Ramos (cell line): Measurements from ENCODE around the gene GTF3C2.
"Not testable (repeated sequence)": the region's sequence is repeated elsewhere in the genome, so short reads cannot be mapped to it uniquely, and the experiment has no call there.

Source experiments
- in situ Hi-C: fragments of 300-500 bp; cut with MboI; formaldehyde crosslinking; loops from one replicate; pipeline ENCODE4 v1.14.3; 2022; ENCODE audit warnings: low sequenced_read_pairs; ENCODE audit not compliant: unreplicated experiment

Gene GTF3C2

DNA sequence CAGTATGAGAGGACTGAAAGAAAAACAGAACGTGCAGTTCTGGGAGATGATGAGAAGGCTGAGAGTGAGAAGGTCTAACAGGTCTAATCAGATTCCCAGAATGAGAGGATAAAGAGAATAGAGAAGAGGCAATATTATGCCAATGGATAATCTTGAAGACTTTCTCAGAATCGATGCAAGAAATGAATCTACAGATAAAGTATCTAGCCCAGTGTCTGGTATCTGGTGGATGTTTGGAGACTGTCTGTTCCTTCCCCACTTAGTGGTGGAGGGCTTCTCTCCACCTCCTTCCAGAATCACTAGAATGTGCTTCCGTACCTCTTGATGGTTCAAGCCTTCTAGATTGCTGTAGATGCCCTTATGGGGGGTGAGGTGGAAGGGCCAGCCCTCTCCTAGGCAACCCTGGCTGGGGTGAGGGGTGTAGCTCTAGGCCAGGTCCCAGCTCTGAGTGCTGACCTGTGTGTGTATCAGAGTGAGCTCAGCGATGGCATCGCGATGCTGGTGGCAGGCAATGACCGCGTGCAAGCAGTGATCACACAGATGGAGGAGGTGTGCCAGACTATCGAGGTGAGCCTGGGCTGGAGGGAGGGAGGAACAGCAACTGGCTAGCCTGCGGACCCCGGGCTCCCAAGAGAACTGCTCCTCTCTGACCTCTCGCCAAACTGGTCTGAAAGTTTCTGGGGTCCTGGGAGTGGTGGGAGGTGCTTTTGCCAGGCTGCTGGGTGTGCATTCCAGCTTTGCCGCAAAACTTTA is 51.9 kb downstream of the GTF3C2 start:
- in situ Hi-C loops, result no loop called here

- in situ Hi-C loops, result no loop called here
Observed at GRCh38 chr2:27303093-27304025, 53.2 kb downstream of the GTF3C2 start.

DNA sequence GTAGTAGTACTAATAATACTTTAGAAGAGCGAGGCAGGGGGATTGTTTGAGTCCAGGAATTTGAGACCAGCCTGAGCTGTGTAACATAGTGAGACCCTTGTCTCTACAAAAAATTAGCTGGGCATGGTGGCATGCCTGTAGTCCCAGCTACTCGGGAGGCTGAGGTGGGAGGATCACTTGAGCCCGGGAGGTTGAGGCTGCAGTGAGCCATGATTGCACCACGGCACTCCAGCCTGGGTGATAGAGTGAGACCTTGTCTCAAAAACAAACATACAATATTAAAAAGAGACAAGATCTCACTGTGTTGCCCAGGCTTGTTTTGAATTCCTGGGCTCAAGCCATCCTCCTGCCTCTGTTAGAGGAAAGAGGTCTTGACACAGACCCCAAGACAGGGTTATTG is 56.0 kb downstream of the GTF3C2 start:
- in situ Hi-C loops, result not testable (repeated sequence)

DNA sequence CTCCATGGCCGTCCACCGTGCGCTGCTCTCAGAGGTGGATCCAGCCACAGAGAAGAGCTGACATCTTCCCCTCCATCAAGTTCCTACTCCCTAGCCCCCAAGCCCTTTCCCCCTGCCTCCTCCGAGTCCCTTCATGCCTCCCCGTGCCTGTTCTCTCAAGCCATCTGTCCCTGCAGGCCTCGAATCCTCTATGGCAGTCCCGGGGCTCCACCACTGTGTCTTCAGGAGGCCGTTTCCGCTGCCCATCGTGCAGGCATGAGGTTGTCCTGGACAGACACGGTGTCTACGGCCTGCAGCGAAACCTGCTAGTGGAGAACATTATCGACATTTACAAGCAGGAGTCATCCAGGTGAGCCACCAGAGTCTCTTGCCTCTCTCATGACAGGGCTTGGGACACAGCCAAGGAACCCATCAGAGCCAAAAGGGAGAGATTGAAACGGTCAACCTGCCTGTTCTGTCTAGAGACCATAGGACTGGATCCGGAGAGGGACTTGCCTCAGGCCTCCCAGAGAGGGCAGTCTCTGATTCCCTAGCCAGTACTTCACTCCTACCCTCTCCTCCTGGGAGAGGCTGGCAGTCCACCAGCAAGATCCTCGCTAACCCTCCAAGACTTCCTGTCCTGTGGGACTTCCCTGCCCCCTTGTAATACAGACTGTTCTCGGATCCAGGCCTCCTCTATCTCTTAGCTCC is 58.0 kb downstream of the GTF3C2 start:
- in situ Hi-C loops, result loop anchor here (5.0 kb wide), 1 partner anchor 336 kb away; no protein-coding TSS in a partner anchor

GRCh38 chr2:27297195-27297594 is 59.4 kb downstream of the GTF3C2 start:
- in situ Hi-C loops, result loop anchor here (5.0 kb wide), 1 partner anchor 335 kb away; no protein-coding TSS in a partner anchor

DNA sequence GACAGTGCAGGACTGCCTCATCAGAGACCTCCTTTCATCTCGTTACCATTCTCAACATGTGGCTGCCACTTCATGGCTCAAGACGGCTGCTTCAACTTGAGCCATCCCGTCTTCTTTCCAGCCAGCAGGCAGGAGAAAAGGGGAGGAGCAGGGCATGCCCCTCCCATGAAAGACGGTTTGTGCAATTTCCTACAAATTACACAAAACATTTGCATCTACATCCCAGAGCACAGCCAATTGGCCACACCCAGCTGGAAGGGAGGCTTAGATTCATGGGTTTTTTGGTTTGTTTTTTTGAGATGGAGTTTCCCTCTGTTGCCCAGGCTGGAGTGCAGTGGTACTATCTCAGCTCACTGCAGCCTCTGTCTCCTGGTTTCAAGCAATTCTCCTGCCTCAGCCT is 60.1 kb downstream of the GTF3C2 start:
- in situ Hi-C loops, result loop anchor here (5.0 kb wide), 1 partner anchor 334 kb away; no protein-coding TSS in a partner anchor

DNA sequence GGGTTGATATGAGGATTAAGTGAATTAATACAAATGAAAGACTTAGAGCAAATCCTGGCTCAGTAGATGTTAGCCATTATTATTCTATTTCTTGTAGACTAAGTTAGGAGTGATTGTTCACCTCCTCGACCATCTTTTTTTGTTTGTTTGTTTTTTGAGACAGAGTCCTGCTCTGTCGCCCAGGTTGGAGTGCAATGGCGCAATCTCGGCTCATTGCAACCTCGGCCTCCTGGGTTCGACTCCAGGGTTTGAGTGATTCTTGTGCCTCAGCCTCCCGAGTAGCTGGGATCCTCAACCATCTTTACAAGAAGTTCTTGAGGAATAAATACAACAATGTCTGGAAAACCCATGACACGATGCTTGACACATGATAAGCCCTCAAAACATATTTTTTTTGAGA is 61.6 kb downstream of the GTF3C2 start:
- in situ Hi-C loops, result loop anchor here (5.0 kb wide), 1 partner anchor 333 kb away; no protein-coding TSS in a partner anchor

GRCh38 chr2:27291865-27292264 is 64.7 kb downstream of the GTF3C2 start:
- in situ Hi-C loops, result no loop called here

DNA sequence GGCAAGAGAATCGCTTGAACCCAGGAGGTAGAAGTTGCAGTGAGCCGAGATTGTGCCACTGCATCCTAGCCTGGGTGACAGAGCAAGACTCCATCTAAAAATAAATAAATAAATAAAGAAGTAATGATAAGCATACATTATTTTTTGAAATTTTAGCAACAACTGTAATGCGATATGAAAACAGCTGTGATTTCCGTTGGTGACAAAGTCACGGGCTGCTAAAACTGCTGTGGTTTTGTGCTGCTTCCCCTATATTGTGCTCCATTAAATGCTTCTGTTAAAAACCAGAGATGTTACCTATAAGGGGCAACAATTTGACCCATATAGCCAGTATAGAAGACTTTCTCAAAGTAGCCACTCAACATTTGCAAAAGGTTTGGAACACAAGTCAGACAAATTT is 66.0 kb downstream of the GTF3C2 start:
- in situ Hi-C loops, result no loop called here

- in situ Hi-C loops, result no loop called here
Observed at GRCh38 chr2:27288610-27289009, 68.0 kb downstream of the GTF3C2 start.

DNA sequence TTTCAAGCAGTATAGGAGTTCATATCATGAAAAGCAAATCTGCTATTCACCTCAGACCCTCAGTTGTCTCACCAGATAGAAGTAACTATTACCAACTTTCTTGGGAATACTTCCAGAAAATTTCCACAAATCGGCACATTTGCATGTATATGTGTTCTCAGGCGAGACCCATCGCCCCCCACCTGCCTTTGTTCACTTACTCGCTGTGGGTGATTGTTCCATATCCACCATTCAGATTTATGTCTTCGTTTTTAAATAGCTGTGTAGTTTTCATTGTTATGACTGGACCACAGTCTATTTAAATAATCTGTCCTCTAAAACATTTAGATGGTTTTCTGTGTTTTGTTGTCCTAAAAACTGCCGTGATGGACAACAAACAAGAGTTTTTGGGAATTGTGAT is 71.1 kb downstream of the GTF3C2 start:
- in situ Hi-C loops, result no loop called here

DNA sequence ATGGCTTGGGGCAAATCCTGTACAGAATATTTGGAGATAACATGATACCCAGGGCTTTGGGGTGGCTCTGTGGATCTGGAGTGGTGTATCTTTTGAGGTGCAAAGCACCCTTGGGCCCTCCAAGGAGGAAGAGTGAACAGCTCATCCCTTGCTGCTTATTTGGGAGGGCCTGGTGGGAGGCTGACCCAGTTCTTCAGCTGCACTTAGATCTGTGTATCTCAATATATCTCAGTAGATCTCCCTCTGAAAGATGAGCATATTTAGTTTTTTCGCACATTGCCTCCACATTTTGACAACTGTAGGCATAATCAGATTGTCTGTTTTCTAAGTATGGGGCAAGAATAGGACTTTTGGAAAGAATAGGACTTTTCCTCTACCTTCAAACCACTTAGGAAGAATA is 71.6 kb downstream of the GTF3C2 start:
- in situ Hi-C loops, result loop anchor here (5.0 kb wide), 1 partner anchor 183 kb away; no protein-coding TSS in a partner anchor

DNA sequence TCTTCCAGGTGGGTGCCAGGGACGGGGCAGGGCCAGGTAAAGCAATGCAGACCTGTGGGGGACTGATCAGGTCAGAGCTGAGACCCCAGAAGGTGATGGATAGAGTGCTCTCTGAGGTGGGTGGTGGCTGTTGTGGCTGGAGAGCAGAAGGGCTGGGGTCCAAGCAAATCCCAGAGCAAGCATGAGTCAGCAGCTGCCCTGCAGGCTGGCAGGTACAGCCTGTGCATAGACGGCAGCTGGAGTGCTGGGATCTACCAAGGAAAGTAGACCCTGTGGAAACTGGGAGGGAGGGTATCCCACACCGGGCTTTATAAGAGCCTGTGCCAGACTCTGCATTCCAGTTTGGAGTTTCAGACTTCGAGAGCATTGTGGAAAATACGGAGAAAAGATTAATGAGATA is 73.7 kb downstream of the GTF3C2 start:
- in situ Hi-C loops, result loop anchor here (5.0 kb wide), 1 partner anchor 181 kb away; no protein-coding TSS in a partner anchor

DNA sequence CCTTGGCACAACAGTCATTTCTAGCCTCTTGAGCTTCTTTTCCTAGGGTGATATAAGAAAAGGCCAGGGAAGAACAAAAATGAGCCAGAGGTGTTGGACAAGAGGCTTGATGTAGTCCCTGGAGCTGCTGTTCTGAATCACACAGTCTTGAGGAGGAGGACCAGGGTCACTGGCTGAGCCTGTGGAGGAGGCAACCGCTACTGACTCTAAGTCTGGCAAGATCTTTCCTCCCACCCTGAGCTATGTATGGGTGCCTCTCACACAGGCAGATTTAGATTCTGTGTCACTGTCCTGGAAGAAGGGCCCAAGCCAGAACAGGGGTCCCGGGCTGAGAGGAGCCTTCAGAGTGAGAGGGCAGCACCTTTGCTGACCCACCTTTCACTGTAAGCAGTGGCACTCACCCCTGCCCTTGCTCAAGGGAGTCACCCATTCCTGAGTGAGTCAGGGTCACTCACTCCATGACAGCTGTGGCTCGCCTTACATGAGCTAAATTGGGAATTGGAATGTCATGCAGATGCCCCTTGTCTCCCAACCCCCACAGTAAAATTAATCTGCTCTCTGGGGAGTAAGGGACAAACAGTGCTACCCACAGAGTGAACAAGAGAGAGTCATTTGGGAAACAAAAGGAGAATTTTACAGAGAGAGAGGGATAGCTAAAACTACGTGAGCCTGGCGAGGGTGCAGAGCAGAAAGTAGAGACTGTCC is 74.6 kb downstream of the GTF3C2 start, which contains the start of gene TRIM54:
Gene TRIM54, plus strand, starts transcription at position 575 of the 705 bp plus-strand sequence. CDS start 303 bp downstream, outside the sequence.
- in situ Hi-C loops, result loop anchor here (5.0 kb wide), 1 partner anchor 180 kb away; no protein-coding TSS in a partner anchor

- in situ Hi-C loops, result loop anchor here (5.0 kb wide), 1 partner anchor 179 kb away; no protein-coding TSS in a partner anchor
Observed at GRCh38 chr2:27281442-27281841, 75.1 kb downstream of the GTF3C2 start.

DNA sequence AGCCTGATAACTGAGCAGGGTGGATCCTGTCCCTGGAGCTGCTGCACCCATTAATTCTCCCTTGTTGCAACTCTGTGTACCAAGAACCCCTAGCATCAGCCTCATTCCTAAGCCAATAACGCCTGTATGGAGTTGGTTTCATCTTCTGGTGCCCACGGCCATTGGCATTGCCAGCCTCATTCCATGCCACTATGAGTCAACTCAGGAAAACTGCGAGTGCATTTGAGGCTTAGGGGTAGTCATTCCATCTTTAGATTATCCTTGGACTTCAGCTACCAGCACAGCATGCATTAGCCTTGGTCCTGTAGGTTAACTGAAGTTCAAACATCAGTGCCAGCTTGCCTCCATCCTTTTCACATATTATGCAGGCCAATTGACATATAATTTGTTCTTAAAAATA is 75.7 kb downstream of the GTF3C2 start:
- in situ Hi-C loops, result loop anchor here (5.0 kb wide), 1 partner anchor 179 kb away; no protein-coding TSS in a partner anchor

- in situ Hi-C loops, result no loop called here
Observed at GRCh38 chr2:27278010-27278409, 78.6 kb downstream of the GTF3C2 start.
